Measurements from ENCODE around the gene IQGAP2.
A peak's percentile ranks its signal among the peaks of the same experiment; 100 is the strongest.

The IQGAP2 gene

GRCh38 chr5:76571559-76571958, 168.5 kb downstream of the IQGAP2 start:
- no peaks in the 10 kb centered on the region for H3F3A ChIP-seq (ENCODE audit: low read depth)
- no peaks in the 10 kb centered on the region for H3K79me2 ChIP-seq (ENCODE audit: insufficient read depth, low read length)
- no peak overlapping the region for H2AFZ ChIP-seq (ENCODE audit: low read length)
- no peak overlapping the region for H3K9ac ChIP-seq (ENCODE audit: low read depth, low read length, poor library complexity, severe bottlenecking)
- H4K20me1 ChIP-seq (ENCODE audit: insufficient read depth, low read length, poor library complexity, severe bottlenecking), result no peaks in the 10 kb centered on the region
- no peak overlapping the region for H3K4me3 ChIP-seq (ENCODE audit: low read length, poor library complexity, severe bottlenecking)
- H3K27me3 ChIP-seq (ENCODE audit: insufficient read depth, low read length, poor library complexity, severe bottlenecking), result no peaks in the 10 kb centered on the region
- TF ChIP-seq, protein P1, sequence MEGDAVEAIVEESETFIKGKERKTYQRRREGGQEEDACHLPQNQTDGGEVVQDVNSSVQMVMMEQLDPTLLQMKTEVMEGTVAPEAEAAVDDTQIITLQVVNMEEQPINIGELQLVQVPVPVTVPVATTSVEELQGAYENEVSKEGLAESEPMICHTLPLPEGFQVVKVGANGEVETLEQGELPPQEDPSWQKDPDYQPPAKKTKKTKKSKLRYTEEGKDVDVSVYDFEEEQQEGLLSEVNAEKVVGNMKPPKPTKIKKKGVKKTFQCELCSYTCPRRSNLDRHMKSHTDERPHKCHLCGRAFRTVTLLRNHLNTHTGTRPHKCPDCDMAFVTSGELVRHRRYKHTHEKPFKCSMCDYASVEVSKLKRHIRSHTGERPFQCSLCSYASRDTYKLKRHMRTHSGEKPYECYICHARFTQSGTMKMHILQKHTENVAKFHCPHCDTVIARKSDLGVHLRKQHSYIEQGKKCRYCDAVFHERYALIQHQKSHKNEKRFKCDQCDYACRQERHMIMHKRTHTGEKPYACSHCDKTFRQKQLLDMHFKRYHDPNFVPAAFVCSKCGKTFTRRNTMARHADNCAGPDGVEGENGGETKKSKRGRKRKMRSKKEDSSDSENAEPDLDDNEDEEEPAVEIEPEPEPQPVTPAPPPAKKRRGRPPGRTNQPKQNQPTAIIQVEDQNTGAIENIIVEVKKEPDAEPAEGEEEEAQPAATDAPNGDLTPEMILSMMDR (conservative IDR thresholded peaks at IDR 0.05; ENCODE audit: low read length), result peak; percentile 52
- no peak for TF ChIP-seq EZH2phosphoT487 (IDR thresholded peaks at IDR 0.05; ENCODE audit: borderline replicate concordance)
- peaks cover 16% of the 10 kb centered on the region for H3K36me3 ChIP-seq (ENCODE audit: insufficient read depth, low read length)
- H3K4me1 ChIP-seq (ENCODE audit: insufficient read depth, low read length, poor library complexity, severe bottlenecking), result peaks cover 6% of the 10 kb centered on the region
- H3K9me3 ChIP-seq (ENCODE audit: insufficient read depth, low read depth, low read length), result no peaks in the 10 kb centered on the region
- no peaks in the 10 kb centered on the region for H3K9me2 ChIP-seq (replicated peaks; ENCODE audit: low read depth, low read length)
- no peak overlapping the region for H3K4me2 ChIP-seq (ENCODE audit: low read depth, low read length, poor library complexity, severe bottlenecking)

DNA sequence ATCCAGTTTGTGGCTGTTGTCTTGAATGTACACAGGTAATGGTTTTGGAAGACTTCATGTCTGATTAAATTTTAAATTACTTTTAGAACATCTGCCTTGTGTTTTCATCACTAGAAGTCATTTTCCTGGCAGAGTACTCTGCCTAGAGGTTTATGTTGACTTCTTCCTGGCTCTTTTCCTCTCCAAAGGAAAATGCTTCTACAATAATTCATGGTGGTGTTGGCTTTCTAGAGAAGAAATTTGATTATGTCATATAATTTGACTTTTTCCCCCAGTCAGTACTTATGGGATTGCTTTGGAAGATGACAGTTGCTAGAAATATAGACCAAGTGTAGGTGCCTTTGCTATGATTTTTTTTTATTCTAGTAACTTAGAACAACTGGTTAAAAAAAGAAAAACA, 173.4 kb downstream of the IQGAP2 start:
- peaks cover 13% of the 10 kb centered on the region for H3K36me3 ChIP-seq (ENCODE audit: insufficient read depth, low read length)
- no peak overlapping the region for H3K9ac ChIP-seq (ENCODE audit: low read depth, low read length, poor library complexity, severe bottlenecking)
- H3K4me3 ChIP-seq (ENCODE audit: low read length, poor library complexity, severe bottlenecking), result no peak overlapping the region
- TF ChIP-seq EZH2phosphoT487 (IDR thresholded peaks at IDR 0.05; ENCODE audit: borderline replicate concordance), result no peak
- TF ChIP-seq, protein P1 (conservative IDR thresholded peaks at IDR 0.05; ENCODE audit: low read length), result no peak
- no peaks in the 10 kb centered on the region for H3K79me2 ChIP-seq (ENCODE audit: insufficient read depth, low read length)
- peaks cover 15% of the 10 kb centered on the region for H3K4me1 ChIP-seq (ENCODE audit: insufficient read depth, low read length, poor library complexity, severe bottlenecking)
- no peaks in the 10 kb centered on the region for H3K9me2 ChIP-seq (replicated peaks; ENCODE audit: low read depth, low read length)
- no peaks in the 10 kb centered on the region for H3F3A ChIP-seq (ENCODE audit: low read depth)
- no peaks in the 10 kb centered on the region for H3K27me3 ChIP-seq (ENCODE audit: insufficient read depth, low read length, poor library complexity, severe bottlenecking)
- H3K4me2 ChIP-seq (ENCODE audit: low read depth, low read length, poor library complexity, severe bottlenecking), result no peak overlapping the region
- no peaks in the 10 kb centered on the region for H3K9me3 ChIP-seq (ENCODE audit: insufficient read depth, low read depth, low read length)
- H2AFZ ChIP-seq (ENCODE audit: low read length), result no peak overlapping the region
- no peaks in the 10 kb centered on the region for H4K20me1 ChIP-seq (ENCODE audit: insufficient read depth, low read length, poor library complexity, severe bottlenecking)

GRCh38 chr5:76576996-76577395, 173.9 kb downstream of the IQGAP2 start:
- Histone ChIP-seq H3F3A (ENCODE audit: low read depth) (no peaks in the 10 kb centered on the region), H3K4me3 (ENCODE audit: low read length, poor library complexity, severe bottlenecking) (no peak overlapping the region)
- TF ChIP-seq EZH2phosphoT487 (IDR thresholded peaks at IDR 0.05; ENCODE audit: borderline replicate concordance), result no peak
- TF ChIP-seq, protein P1 (conservative IDR thresholded peaks at IDR 0.05; ENCODE audit: low read length), result no peak

More at GRCh38 chr5:76576996-76577395, 173.9 kb downstream of the IQGAP2 start:
- no peaks in the 10 kb centered on the region for H4K20me1 ChIP-seq (ENCODE audit: insufficient read depth, low read length, poor library complexity, severe bottlenecking)
- H3K27me3 ChIP-seq (ENCODE audit: insufficient read depth, low read length, poor library complexity, severe bottlenecking), result no peaks in the 10 kb centered on the region
- H3K4me2 ChIP-seq (ENCODE audit: low read depth, low read length, poor library complexity, severe bottlenecking), result no peak overlapping the region
- peaks cover 13% of the 10 kb centered on the region for H3K36me3 ChIP-seq (ENCODE audit: insufficient read depth, low read length)
- H3K79me2 ChIP-seq (ENCODE audit: insufficient read depth, low read length), result no peaks in the 10 kb centered on the region
- H3K9ac ChIP-seq (ENCODE audit: low read depth, low read length, poor library complexity, severe bottlenecking), result no peak overlapping the region
- H3K9me3 ChIP-seq (ENCODE audit: insufficient read depth, low read depth, low read length), result no peaks in the 10 kb centered on the region
- H3K4me1 ChIP-seq (ENCODE audit: insufficient read depth, low read length, poor library complexity, severe bottlenecking), result peaks cover 9% of the 10 kb centered on the region
- no peak overlapping the region for H2AFZ ChIP-seq (ENCODE audit: low read length)
- no peaks in the 10 kb centered on the region for H3K9me2 ChIP-seq (replicated peaks; ENCODE audit: low read depth, low read length)
